OCI-LY1 (cell line): ENCODE results near the gene SLC17A8.

ENCODE experiments used
- EZH2 ChIP-seq: fragments of 200-600 bp; sonication (generic), shearing (Covaris generic); IDR thresholded peaks from 2 replicates; pipeline ENCODE4 v1.8.0; 2017; ENCODE audit warnings: borderline replicate concordance, mixed run types, mild to moderate bottlenecking, antibody characterized with exemption, low read length, moderate library complexity, mixed read lengths
- TF ChIP-seq, protein P1 (sequence below): fragments of 200-600 bp; sonication (generic), shearing (Covaris generic); IDR thresholded peaks from 2 replicates; pipeline ENCODE4 v1.5.1; 2017; ENCODE audit warnings: mild to moderate bottlenecking, antibody characterized with exemption, low read length, moderate library complexity, mixed read lengths

DNA sequence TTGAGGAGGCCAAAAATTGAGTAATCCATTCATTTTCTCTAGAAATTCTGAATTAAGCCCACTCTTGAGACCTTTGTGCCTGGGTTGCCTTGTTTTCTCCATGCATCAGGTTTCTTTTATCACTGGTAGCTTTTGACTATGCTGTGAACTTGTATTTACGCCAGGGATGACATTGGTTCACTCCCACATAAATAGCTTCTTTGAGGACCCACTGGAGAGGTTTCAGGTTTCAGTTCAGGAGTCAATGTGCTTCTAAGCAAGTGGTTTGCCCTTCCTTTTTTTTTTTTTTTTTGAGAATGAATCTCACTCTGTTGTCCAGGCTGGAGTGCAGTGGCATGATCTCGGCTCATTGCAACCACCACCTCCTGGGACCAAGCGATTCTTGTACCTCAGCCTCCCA, 10.2 kb upstream of the SLC17A8 start:
- TF ChIP-seq, protein P1, sequence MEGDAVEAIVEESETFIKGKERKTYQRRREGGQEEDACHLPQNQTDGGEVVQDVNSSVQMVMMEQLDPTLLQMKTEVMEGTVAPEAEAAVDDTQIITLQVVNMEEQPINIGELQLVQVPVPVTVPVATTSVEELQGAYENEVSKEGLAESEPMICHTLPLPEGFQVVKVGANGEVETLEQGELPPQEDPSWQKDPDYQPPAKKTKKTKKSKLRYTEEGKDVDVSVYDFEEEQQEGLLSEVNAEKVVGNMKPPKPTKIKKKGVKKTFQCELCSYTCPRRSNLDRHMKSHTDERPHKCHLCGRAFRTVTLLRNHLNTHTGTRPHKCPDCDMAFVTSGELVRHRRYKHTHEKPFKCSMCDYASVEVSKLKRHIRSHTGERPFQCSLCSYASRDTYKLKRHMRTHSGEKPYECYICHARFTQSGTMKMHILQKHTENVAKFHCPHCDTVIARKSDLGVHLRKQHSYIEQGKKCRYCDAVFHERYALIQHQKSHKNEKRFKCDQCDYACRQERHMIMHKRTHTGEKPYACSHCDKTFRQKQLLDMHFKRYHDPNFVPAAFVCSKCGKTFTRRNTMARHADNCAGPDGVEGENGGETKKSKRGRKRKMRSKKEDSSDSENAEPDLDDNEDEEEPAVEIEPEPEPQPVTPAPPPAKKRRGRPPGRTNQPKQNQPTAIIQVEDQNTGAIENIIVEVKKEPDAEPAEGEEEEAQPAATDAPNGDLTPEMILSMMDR = no peak
- no peak for TF ChIP-seq EZH2
